IPS-NIHi11 (cell line): ENCODE measurements around the gene PPP1R8.

Experiments
- DNase-seq: peaks from one replicate; pipeline ENCODE4 v3.0.0; 2012; ENCODE audit warnings: mixed read lengths, low spot score

PPP1R8 gene

DNA sequence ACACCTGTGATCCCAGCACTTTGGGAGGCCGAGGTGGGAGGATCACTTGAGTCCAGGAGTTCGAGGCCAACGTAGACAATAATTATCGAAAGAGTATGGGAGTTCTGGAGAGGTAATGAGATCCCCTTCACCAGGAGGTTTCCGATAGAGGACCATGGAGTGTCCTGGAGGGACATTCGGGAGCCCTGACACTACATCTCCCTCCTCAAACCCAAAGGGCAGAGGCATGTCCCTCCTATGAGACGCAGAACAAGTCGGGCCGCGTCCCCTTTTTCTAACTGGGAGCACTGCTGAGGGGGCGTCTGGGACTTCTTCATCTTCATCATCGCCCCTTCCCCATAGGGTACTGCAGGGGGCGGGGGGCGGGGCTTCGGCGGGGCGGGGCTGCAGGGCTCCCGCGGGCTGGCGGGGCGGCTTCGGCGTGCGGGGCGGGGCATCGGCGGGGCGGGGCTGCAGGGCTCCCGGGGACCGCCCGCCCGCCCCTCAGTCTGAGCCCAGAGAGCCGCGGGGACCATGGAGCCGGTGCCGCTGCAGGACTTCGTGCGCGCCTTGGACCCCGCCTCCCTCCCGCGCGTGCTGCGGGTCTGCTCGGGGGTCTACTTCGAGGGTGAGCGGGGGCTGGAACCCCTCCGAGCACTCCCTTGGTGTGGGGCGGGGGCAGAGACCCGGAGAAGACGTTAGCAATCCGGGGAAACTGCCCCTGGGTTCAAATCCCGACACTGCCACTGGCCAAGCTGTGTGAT is 41.6 kb downstream of the PPP1R8 start, which contains the start of gene THEMIS2:
Gene THEMIS2 (plus strand): TSS at position 486 of the 743 bp plus-strand sequence. CDS start 28 bp downstream, at position 514.
- DNase-seq: peak; percentile 99

- DNase-seq: peak; percentile 53
Measured at GRCh38 chr1:27872802-27873551, 42.4 kb downstream of the PPP1R8 start.

DNA sequence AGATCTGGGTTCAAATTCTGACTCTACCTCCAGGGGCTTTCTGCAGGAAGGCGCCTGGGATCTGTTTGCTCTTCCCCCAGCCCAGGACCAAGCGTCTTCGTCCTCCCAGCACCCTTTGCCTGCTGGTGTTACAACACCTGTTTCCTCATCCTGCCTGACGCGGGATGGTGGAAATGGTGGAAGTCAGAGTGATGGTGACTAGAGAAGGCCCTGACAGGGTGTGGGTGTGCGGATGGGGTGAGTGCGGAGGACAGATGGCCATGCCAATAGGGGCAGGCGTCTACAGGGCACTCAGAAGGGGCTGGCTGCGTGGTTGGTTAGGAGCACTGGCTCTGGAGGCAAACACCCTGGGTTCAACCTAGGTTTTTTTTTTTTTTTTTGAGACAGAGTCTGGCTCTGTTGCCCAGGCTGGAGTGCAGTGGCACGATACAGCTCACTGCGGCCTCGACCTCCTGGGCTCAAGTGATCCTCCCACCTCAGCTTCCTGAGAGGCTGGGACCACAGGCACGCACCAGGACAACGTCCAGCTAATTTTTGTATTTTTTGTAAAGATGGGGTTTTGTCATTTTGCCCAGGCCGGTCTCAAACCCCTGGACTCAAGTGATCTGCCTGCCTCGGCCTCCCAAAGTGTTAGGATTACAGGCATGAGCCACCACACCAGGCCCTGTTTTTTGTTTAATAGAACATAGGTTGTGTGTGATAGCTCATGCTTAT is 43.2 kb downstream of the PPP1R8 start:
- DNase-seq: no peak

GRCh38 chr1:27876341-27877114 is 45.9 kb downstream of the PPP1R8 start:
- DNase-seq: no peak

DNA sequence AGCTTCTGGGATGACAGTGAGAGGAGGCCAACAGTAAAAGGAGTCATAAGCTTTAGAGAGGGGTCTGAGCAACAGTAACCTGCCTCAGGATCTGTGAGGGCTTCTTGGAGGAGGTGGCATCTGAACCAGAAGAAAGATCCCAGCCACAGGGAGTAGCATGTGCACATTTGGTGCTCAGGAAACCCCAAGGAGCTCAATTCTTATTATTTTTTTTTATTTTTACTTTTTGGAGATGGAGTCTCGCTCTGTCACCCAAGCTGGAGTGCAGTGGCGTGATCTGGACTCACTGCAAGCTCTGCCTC is 46.5 kb downstream of the PPP1R8 start:
- no peak for DNase-seq

GRCh38 chr1:27878039-27878438 is 47.5 kb downstream of the PPP1R8 start:
- no peak for DNase-seq

DNA sequence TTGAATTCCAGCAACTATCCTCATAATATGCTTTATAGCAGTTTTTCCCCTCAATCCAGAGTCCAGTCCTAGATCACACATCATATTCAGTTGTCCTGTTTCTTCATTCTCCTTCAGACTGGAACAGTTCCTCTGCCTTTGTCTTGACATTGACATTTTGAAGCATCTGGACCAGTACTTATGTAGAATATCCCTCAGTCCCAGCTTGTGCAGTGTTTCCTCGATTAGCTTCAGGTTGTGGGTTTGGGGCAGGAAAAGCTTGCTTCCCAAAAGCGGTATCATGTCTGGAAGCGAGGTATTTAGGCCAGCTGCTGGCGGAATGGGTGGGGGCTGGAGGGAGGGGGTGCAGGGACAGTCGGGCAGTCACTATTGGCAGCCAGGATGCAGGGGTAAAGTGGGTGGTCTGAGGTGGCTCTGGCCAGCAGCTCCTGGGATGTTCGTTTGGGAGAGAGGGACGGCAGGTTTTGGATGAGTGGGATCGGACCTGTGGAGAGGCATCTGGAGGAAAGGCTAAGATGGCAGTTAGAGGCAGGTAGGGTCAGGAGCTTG is 48.3 kb downstream of the PPP1R8 start:
- DNase-seq: no peak

DNA sequence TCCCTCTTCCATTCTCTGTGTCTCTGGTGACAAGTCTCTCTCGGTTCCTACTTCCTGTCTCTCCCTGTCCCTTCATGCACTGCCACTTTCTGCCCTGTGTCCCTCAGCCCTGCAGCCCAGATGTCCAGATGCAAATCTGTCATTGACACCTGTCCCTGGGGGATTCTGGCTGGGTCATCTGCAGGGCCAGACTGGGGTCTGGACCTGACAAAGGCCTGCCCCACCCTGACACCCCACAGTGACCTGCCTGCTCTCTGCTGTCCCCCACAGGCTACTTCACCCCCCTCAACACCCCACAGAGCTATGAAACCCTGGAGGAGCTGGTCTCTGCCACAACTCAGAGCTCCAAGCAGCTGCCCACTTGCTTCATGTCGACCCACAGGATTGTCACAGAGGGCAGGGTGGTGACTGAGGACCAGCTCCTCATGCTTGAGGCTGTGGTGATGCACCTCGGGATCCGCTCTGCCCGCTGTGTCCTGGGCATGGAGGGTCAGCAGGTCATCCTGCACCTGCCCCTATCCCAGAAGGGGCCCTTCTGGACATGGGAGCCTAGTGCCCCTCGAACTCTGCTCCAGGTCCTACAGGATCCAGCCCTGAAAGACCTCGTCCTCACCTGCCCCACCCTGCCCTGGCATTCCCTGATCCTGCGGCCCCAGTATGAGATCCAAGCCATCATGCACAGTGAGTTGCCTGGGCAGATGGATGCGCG is 48.9 kb downstream of the PPP1R8 start:
- DNase-seq: no peak

- no peak for DNase-seq
Measured at GRCh38 chr1:27882543-27882903, 51.9 kb downstream of the PPP1R8 start.

DNA sequence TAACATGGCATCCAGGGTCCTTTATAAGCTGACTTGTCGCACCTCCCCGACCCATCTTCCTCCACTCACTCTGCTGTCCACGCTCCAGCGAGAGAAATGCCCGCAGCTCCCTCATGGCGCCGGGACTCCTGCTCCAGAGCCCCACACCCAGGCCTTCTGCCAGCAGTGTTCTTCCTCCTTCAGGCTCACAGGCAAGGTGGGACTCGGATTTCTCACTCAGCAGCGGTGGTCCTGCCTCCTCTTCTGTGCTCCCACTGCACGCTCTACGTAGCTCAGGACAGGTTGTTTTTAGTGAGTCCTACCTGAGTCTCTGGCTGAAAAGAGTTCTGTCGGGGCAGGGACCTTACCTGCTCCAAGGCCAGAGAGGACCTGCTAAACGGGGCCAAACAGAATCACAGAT is 53.0 kb downstream of the PPP1R8 start:
- DNase-seq: no peak

DNA sequence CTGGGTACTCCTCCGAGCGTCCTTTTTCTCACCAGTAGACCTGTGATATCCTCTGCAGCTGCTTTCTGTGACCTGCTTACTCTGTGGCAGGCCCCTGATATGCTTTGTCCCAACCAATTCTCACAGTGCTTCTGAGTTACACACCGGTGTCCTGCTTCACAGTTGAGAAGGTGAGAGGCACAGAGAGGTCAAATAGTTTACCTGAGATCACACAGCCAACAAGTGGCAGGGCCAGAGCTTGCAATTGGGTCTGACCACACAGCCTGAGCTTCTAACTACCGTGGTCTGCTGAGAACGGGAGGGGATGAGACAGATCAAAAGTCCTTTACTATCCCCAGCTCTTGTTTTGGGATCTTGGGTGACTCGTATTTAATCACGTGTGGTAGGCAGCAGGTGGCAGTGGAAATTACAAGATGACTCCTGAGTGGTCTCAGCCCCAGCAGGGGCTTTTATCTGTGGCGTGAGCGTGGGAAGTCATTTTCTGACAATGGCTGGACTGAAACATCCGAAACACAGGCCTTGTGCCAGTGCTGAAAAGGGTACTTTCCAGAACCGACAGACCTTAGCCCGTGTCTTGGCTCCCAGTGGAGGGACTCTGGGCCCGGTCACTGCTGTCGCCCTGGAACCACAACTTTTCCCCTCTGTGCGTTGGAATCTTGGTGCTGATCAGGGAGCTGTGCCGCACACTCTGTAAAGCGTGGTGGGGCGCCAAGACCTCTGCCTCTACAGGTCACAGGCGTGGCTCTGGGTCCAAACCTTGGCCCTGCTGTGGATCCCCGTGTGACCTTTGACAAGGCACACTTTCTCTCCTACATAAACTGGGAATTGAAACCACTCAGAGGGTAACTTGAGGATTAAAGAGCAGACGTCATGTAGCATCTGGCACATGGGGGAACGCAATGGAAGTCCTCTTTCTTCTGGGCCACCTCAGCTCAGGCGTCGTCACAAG is 53.7 kb downstream of the PPP1R8 start:
- DNase-seq: no peak

DNA sequence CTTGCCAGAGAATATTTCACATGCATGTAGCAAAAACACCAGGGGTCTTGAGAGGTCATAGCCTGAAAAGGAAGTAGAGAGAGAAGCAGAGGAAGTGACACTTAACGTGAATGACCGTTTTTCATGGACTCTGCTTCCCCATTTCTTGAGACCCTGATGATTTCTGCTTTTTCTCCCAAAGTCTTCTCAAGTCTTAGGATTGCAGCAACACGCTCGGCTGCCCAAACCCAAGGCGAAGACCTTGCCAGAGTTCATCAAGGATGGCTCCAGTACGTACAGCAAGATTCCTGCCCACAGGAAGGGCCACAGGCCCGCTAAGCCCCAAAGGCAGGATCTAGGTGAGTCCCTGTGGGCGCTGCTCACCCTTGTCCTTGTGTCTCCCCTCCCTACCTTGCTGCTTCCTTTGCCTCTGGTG is 54.5 kb downstream of the PPP1R8 start:
- DNase-seq: no peak

- DNase-seq: no peak
Measured at GRCh38 chr1:27885621-27886352, 55.2 kb downstream of the PPP1R8 start.

DNA sequence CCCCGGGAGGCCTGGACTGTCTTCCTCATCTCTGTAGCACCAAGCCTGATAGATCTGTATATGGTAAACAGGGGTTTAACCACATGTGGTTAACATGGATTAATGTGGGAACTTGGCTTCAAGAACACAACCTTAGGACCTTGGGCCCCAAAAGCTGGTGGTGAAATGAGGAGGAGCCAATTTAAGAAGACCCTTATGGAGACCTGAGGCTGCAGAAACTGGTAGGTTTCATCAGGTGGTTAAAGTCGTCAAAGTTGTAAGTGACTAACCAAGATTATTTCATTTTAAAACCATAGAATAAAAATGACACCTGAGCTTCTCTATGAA is 55.7 kb downstream of the PPP1R8 start:
- DNase-seq: no peak

DNA sequence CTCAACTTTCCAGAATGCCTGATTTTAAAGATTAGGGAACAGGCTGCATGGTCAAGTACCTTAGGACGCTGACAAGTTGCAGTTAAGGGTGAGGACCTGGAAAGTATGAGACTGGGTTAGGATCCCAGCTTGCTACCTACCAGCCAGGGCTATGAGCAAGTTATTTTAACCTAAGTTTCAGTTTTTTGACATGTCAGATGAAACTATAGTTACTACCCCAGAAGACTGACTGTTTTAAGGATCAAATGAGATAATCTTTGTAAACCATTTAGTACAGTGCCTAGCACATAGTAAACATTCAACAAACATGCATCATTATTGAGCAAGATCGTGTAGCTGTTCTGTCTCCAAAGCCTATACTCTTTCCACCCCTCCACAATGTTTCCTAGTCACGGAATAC is 56.2 kb downstream of the PPP1R8 start:
- no peak for DNase-seq

GRCh38 chr1:27887215-27888021 is 56.8 kb downstream of the PPP1R8 start:
- no peak for DNase-seq

DNA sequence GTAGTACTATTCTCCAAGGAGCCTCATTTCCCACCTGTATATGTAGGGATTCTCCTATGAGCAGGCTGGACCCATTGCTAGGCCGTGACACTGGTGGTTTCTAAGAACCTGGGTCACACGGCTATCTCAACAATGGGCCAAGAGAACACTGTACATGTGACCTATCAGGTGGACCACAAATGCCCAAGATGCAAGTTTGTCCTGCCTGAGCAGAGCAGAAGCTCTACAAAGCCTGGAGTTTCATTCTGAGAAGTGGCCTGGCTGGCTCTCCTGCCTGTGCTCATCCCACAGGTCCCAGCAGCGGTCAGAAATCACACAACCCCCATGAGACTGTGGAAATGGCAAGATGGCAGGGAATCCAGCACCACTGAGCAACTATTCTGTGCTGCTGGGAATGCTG is 58.9 kb downstream of the PPP1R8 start:
- no peak for DNase-seq

GRCh38 chr1:27891196-27891889 is 60.8 kb downstream of the PPP1R8 start:
- no peak for DNase-seq
